HCT116 (cell line): ENCODE data around the gene BTBD16.

Experiments used
- EZH2 ChIP-seq: fragments of 200-600 bp; sonication (generic); IDR thresholded peaks from 2 replicates; pipeline ENCODE4 v1.6.1; 2017; ENCODE audit warnings: antibody characterized with exemption, mixed run types
- JUND ChIP-seq: IDR thresholded peaks from 2 replicates; pipeline ENCODE4 v1.6.1; 2012
- POLR2A ChIP-seq: IDR thresholded peaks from 2 replicates; pipeline ENCODE4 v1.7.0; 2011; ENCODE audit warnings: borderline replicate concordance; ENCODE audit not compliant: insufficient read depth, insufficient read length; ENCODE audit errors: extremely low read depth
- TCF7L2 ChIP-seq: IDR thresholded peaks from 2 replicates; pipeline ENCODE4 v1.7.0; 2011; ENCODE audit warnings: borderline replicate concordance, inconsistent platforms; ENCODE audit not compliant: insufficient read depth, insufficient read length; ENCODE audit errors: extremely low read depth
- TF ChIP-seq, protein P1 (sequence below), 3 experiments: fragments of 200-600 bp in 1 of 3; sonication (generic) in 1 of 3; IDR thresholded peaks in 2 of 3; conservative IDR thresholded peaks in 1 of 3; 2 replicates each; pipeline ENCODE4 v1.5.1; 2012 to 2017; ENCODE audit warnings: low read depth in 2 of 3, low read length in 2 of 3, antibody characterized with exemption in 1 of 3, borderline replicate concordance in 1 of 3, control low read depth in 1 of 3, mild to moderate bottlenecking in 1 of 3, mixed read lengths in 1 of 3, mixed run types in 1 of 3, moderate library complexity in 1 of 3; ENCODE audit not compliant: insufficient read depth in 1 of 3

DNA sequence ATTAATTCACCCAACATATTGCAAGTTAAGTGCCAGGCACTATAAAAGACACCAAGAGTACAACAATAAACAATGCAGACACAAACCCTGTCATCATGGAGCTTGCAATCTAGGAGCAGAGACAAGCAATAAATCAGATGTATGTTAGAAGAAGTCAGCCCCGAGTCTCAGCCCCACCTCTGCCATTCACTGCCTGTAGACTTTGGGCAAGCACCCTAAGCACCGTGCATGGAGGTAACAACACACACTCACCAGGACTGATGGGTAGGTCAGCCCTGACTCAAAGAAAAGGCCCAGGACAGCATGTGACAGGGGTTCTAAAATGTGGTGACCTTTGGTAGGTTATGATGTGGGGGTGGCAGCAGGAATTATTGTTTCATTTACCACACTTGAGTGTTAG, 54.1 kb downstream of the BTBD16 start:
- TF ChIP-seq TCF7L2 (no peak), POLR2A (no peak), JUND (no peak), EZH2 (no peak)
- TF ChIP-seq, protein P1, sequence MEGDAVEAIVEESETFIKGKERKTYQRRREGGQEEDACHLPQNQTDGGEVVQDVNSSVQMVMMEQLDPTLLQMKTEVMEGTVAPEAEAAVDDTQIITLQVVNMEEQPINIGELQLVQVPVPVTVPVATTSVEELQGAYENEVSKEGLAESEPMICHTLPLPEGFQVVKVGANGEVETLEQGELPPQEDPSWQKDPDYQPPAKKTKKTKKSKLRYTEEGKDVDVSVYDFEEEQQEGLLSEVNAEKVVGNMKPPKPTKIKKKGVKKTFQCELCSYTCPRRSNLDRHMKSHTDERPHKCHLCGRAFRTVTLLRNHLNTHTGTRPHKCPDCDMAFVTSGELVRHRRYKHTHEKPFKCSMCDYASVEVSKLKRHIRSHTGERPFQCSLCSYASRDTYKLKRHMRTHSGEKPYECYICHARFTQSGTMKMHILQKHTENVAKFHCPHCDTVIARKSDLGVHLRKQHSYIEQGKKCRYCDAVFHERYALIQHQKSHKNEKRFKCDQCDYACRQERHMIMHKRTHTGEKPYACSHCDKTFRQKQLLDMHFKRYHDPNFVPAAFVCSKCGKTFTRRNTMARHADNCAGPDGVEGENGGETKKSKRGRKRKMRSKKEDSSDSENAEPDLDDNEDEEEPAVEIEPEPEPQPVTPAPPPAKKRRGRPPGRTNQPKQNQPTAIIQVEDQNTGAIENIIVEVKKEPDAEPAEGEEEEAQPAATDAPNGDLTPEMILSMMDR (IDR thresholded peaks at IDR 0.05 in 2 of 3, conservative IDR thresholded peaks at IDR 0.05 in 1 of 3; ENCODE audit: borderline replicate concordance in 1 of 3, insufficient read depth in 1 of 3, low read depth in 2 of 3, low read length in 2 of 3): no peak
